H7 (cell line): ENCODE results near the gene CFAP58. TPM values are rescaled to one million over a fixed set of nuclear protein-coding genes. Genes with fewer than 3 reads are reported as not detected.

ENCODE experiments used
- DNase-seq: peaks from one replicate; pipeline ENCODE4 v3.0.0; 2012
- H3K27me3 ChIP-seq: 2 replicates; pipeline ENCODE4 v1.6.0; 2011; ENCODE audit warnings: mild to moderate bottlenecking, low read length; ENCODE audit not compliant: control insufficient read depth, insufficient read depth
- H3K36me3 ChIP-seq: replicated peaks from 2 replicates; pipeline ENCODE4 v1.5.1; 2011; ENCODE audit warnings: low read length; ENCODE audit not compliant: control insufficient read depth, insufficient read depth
- H3K4me3 ChIP-seq: 2 replicates; pipeline ENCODE4 v1.5.1; 2011; ENCODE audit warnings: low read depth, mild to moderate bottlenecking, control low read depth, low read length, moderate library complexity; ENCODE audit not compliant: insufficient read depth
- total RNA-seq: library from RNA; depleted of rRNA; stranded (reverse); fragments of >200 nt; shearing (Covaris generic); gene quantifications from 2 replicates; pipeline ENCODE4 v1.2.3, GENCODE V29; 2014

CFAP58 gene
- total RNA-seq, 1 experiment from 2014 or later: 0.62 TPM

- DNase-seq: no peak
- Histone ChIP-seq H3K27me3 (no peaks in the 10 kb centered on the region), H3K4me3 (no peak overlapping the region)
Observed at GRCh38 chr10:104472957-104473745, 119.5 kb downstream of the CFAP58 start.

GRCh38 chr10:104478380-104478779 lies 124.7 kb downstream of the CFAP58 start:
- no peak for DNase-seq

More at GRCh38 chr10:104472957-104473745, 119.5 kb downstream of the CFAP58 start:
- no peaks in the 10 kb centered on the region for H3K36me3 ChIP-seq

GRCh38 chr10:104479906-104480593 lies 126.4 kb downstream of the CFAP58 start:
- Histone ChIP-seq H3K27me3 (no peaks in the 10 kb centered on the region), H3K36me3 (no peaks in the 10 kb centered on the region), H3K4me3 (no peak overlapping the region)
- no peak for DNase-seq

More at GRCh38 chr10:104478380-104478779, 124.7 kb downstream of the CFAP58 start:
- no peak overlapping the region for H3K4me3 ChIP-seq
- no peaks in the 10 kb centered on the region for H3K36me3 ChIP-seq
- H3K27me3 ChIP-seq: no peaks in the 10 kb centered on the region

- Histone ChIP-seq H3K4me3 (no peak overlapping the region), H3K27me3 (no peaks in the 10 kb centered on the region), H3K36me3 (no peaks in the 10 kb centered on the region)
- DNase-seq: no peak
Observed at GRCh38 chr10:104480797-104481196, 127.2 kb downstream of the CFAP58 start.

GRCh38 chr10:104483582-104483981 lies 129.9 kb downstream of the CFAP58 start:
- DNase-seq: no peak
- no peaks in the 10 kb centered on the region for H3K27me3 ChIP-seq
- no peak overlapping the region for H3K4me3 ChIP-seq
- no peaks in the 10 kb centered on the region for H3K36me3 ChIP-seq

GRCh38 chr10:104485632-104486031 lies 132.0 kb downstream of the CFAP58 start:
- Histone ChIP-seq H3K36me3 (no peaks in the 10 kb centered on the region), H3K27me3 (no peaks in the 10 kb centered on the region), H3K4me3 (no peak overlapping the region)
- DNase-seq: peak; percentile 63

GRCh38 chr10:104486803-104487202 lies 133.2 kb downstream of the CFAP58 start:
- Histone ChIP-seq H3K4me3 (no peak overlapping the region), H3K27me3 (no peaks in the 10 kb centered on the region), H3K36me3 (no peaks in the 10 kb centered on the region)
- no peak for DNase-seq

GRCh38 chr10:104487794-104488438 lies 134.3 kb downstream of the CFAP58 start:
- no peak overlapping the region for H3K4me3 ChIP-seq
- DNase-seq: no peak
- H3K36me3 ChIP-seq: no peaks in the 10 kb centered on the region
- H3K27me3 ChIP-seq: no peaks in the 10 kb centered on the region

GRCh38 chr10:104488439-104488832 lies 134.8 kb downstream of the CFAP58 start:
- H3K27me3 ChIP-seq: no peaks in the 10 kb centered on the region
- no peak overlapping the region for H3K4me3 ChIP-seq
- H3K36me3 ChIP-seq: no peaks in the 10 kb centered on the region
- DNase-seq: peak; percentile 40

- no peak for DNase-seq
- Histone ChIP-seq H3K4me3 (no peak overlapping the region), H3K27me3 (no peaks in the 10 kb centered on the region), H3K36me3 (no peaks in the 10 kb centered on the region)
Observed at GRCh38 chr10:104492329-104492940, 138.8 kb downstream of the CFAP58 start.

GRCh38 chr10:104498347-104499081 lies 144.9 kb downstream of the CFAP58 start:
- no peak for DNase-seq
- H3K36me3 ChIP-seq: no peaks in the 10 kb centered on the region
- H3K4me3 ChIP-seq: no peak overlapping the region
- H3K27me3 ChIP-seq: no peaks in the 10 kb centered on the region

GRCh38 chr10:104501449-104501848 lies 147.8 kb downstream of the CFAP58 start:
- Histone ChIP-seq H3K27me3 (no peaks in the 10 kb centered on the region), H3K4me3 (no peak overlapping the region), H3K36me3 (no peaks in the 10 kb centered on the region)
- no peak for DNase-seq

- Histone ChIP-seq H3K36me3 (no peaks in the 10 kb centered on the region), H3K27me3 (no peaks in the 10 kb centered on the region), H3K4me3 (no peak overlapping the region)
- peak; percentile 58 for DNase-seq
Observed at GRCh38 chr10:104501864-104502579, 148.4 kb downstream of the CFAP58 start.
